Activated CD4-positive, alpha-beta memory T cell treated with anti-CD3 and anti-CD28 coated beads for 36 hours (primary cell): Measurements from ENCODE around the gene NME7. TPM values are rescaled to one million over a fixed set of nuclear protein-coding genes. Genes with fewer than 3 reads are reported as not detected.

Experiments used
- CTCF ChIA-PET: fragments of 350-600 bp; sonication (Branson Sonifier 250); formaldehyde crosslinking; loops from one replicate; lab custom pipeline; 2021; ENCODE audit warnings: antibody characterized with exemption, inconsistent platforms; lab: Charles Lee
- POLR2A ChIA-PET: fragments of 350-600 bp; sonication (Branson Sonifier 250); formaldehyde crosslinking; loops from one replicate; lab custom pipeline; 2021; ENCODE audit warnings: antibody characterized with exemption; lab: Charles Lee
- DNase-seq: peaks from one replicate; pipeline ENCODE4 v3.0.0-alpha.2; 2020
- H3K27ac Mint-ChIP-seq: one replicate; pipeline ENCODE4 v1.8.0; 2021; ENCODE audit warnings: mixed read lengths
- H3K27me3 Mint-ChIP-seq: one replicate; pipeline ENCODE4 v1.8.0; 2021; ENCODE audit warnings: mixed read lengths
- H3K36me3 Mint-ChIP-seq: one replicate; pipeline ENCODE4 v1.8.0; 2021; ENCODE audit warnings: mixed read lengths
- H3K4me1 Mint-ChIP-seq: one replicate; pipeline ENCODE4 v1.8.0; 2021; ENCODE audit warnings: low read depth, mixed read lengths
- H3K4me3 Mint-ChIP-seq: one replicate; pipeline ENCODE4 v1.8.0; 2021; ENCODE audit warnings: mild to moderate bottlenecking, mixed read lengths
- H3K9me3 Mint-ChIP-seq: one replicate; pipeline ENCODE4 v1.8.0; 2021; ENCODE audit warnings: mixed read lengths
- intact Hi-C: fragments of 100-400 bp; cut with micrococcal nuclease; formaldehyde crosslinking; loops from one replicate; pipeline ENCODE4 v1.15.1; 2023
- total RNA-seq, 2 experiments: library from RNA; stranded (reverse); gene quantifications; one replicate each; pipeline ENCODE4 v1.2.3, GENCODE V29; 2021

Gene NME7
- total RNA-seq, 2 experiments from 2014 or later = 12.9 to 15.9 TPM

GRCh38 chr1:169144941-169145626, 222.5 kb downstream of the NME7 start:
- no peaks in the 10 kb centered on the region for H3K4me1 Mint-ChIP-seq
- no peaks in the 10 kb centered on the region for H3K36me3 Mint-ChIP-seq
- no peaks in the 10 kb centered on the region for H3K27me3 Mint-ChIP-seq
- H3K4me3 Mint-ChIP-seq = no peak overlapping the region
- no peak overlapping the region for H3K27ac Mint-ChIP-seq
- intact Hi-C loops = no loop called here
- DNase-seq = no peak
- POLR2A ChIA-PET = no interaction called here
- no peaks in the 10 kb centered on the region for H3K9me3 Mint-ChIP-seq
- CTCF ChIA-PET = no interaction called here

- ChIA-PET CTCF (interaction anchor here (0.6 kb wide), 1 partner anchor 127 kb away, joined by 4 read pairs; no protein-coding TSS in a partner anchor), POLR2A (no interaction called here)
- Mint-ChIP-seq H3K4me3 (no peak overlapping the region), H3K36me3 (no peaks in the 10 kb centered on the region), H3K4me1 (peaks cover under 1% of the 10 kb centered on the region), H3K9me3 (no peaks in the 10 kb centered on the region), H3K27me3 (no peaks in the 10 kb centered on the region), H3K27ac (no peak overlapping the region)
- no peak for DNase-seq
- intact Hi-C loops = no loop called here
These were observed 223.6 kb downstream of the NME7 start for GRCh38 chr1:169143984-169144383.

- intact Hi-C loops = no loop called here
- H3K27me3 Mint-ChIP-seq = no peaks in the 10 kb centered on the region
- CTCF ChIA-PET = no interaction called here
These were observed 224.3 kb downstream of the NME7 start for GRCh38 chr1:169143346-169143745.

GRCh38 chr1:169142129-169142528, 225.5 kb downstream of the NME7 start:
- POLR2A ChIA-PET = no interaction called here
- H3K27ac Mint-ChIP-seq = no peak overlapping the region
- intact Hi-C loops = no loop called here
- DNase-seq = no peak
- peaks cover 4% of the 10 kb centered on the region for H3K4me1 Mint-ChIP-seq
- CTCF ChIA-PET = no interaction called here
- H3K36me3 Mint-ChIP-seq = no peaks in the 10 kb centered on the region
- H3K9me3 Mint-ChIP-seq = no peaks in the 10 kb centered on the region
- no peaks in the 10 kb centered on the region for H3K27me3 Mint-ChIP-seq
- H3K4me3 Mint-ChIP-seq = no peak overlapping the region

More at GRCh38 chr1:169143346-169143745, 224.3 kb downstream of the NME7 start:
- POLR2A ChIA-PET = no interaction called here
- no peak overlapping the region for H3K4me3 Mint-ChIP-seq
- no peaks in the 10 kb centered on the region for H3K36me3 Mint-ChIP-seq
- no peak overlapping the region for H3K27ac Mint-ChIP-seq
- peaks cover 4% of the 10 kb centered on the region for H3K4me1 Mint-ChIP-seq
- no peaks in the 10 kb centered on the region for H3K9me3 Mint-ChIP-seq
- no peak for DNase-seq

- Mint-ChIP-seq H3K9me3 (no peaks in the 10 kb centered on the region), H3K4me3 (no peak overlapping the region), H3K27me3 (no peaks in the 10 kb centered on the region), H3K36me3 (no peaks in the 10 kb centered on the region), H3K27ac (no peak overlapping the region), H3K4me1 (peaks cover 4% of the 10 kb centered on the region)
- ChIA-PET CTCF (no interaction called here), POLR2A (no interaction called here)
- no peak for DNase-seq
- intact Hi-C loops = no loop called here
These were observed 226.2 kb downstream of the NME7 start for GRCh38 chr1:169141356-169141755.

GRCh38 chr1:169138866-169139670, 228.5 kb downstream of the NME7 start:
- ChIA-PET CTCF (interaction anchor here (0.6 kb wide), 1 partner anchor 928 kb away, joined by 3 read pairs; no protein-coding TSS in a partner anchor), POLR2A (no interaction called here)
- Mint-ChIP-seq H3K9me3 (no peaks in the 10 kb centered on the region), H3K4me3 (no peak overlapping the region), H3K4me1 (peaks cover 4% of the 10 kb centered on the region), H3K36me3 (no peaks in the 10 kb centered on the region), H3K27ac (peak overlapping the region; percentile 14), H3K27me3 (no peaks in the 10 kb centered on the region)
- no peak for DNase-seq
- intact Hi-C loops = loop anchor here (1.0 to 10.0 kb wide), 7 partner anchors 24 to 794 kb away; partner anchors contain the start of genes ATP1B1, BLZF1, NME7 and SLC19A2

- Mint-ChIP-seq H3K27ac (no peak overlapping the region), H3K27me3 (no peaks in the 10 kb centered on the region), H3K9me3 (no peaks in the 10 kb centered on the region), H3K4me3 (no peak overlapping the region), H3K36me3 (no peaks in the 10 kb centered on the region), H3K4me1 (peaks cover 4% of the 10 kb centered on the region)
- intact Hi-C loops = loop anchor here (10.0 kb wide), 5 partner anchors 93 to 793 kb away; partner anchors contain the start of genes BLZF1, NME7 and SLC19A2
- POLR2A ChIA-PET = no interaction called here
- DNase-seq = no peak
- CTCF ChIA-PET = no interaction called here
These were observed 230.2 kb downstream of the NME7 start for GRCh38 chr1:169137357-169137756.

GRCh38 chr1:169133801-169134502, 233.6 kb downstream of the NME7 start:
- Mint-ChIP-seq H3K36me3 (no peaks in the 10 kb centered on the region), H3K27ac (no peak overlapping the region), H3K4me1 (peaks cover 5% of the 10 kb centered on the region), H3K9me3 (no peaks in the 10 kb centered on the region), H3K4me3 (no peak overlapping the region), H3K27me3 (no peaks in the 10 kb centered on the region)
- ChIA-PET CTCF (interaction anchor here (0.7 to 1.3 kb wide), 2 partner anchors 529 to 531 kb away, joined by 4 read pairs; no protein-coding TSS in a partner anchor), POLR2A (no interaction called here)
- DNase-seq = no peak
- intact Hi-C loops = loop anchor here (10.0 kb wide), 5 partner anchors 89 to 789 kb away; partner anchors contain the start of genes BLZF1, NME7 and SLC19A2

GRCh38 chr1:169133228-169133576, 234.4 kb downstream of the NME7 start:
- Mint-ChIP-seq H3K36me3 (no peaks in the 10 kb centered on the region), H3K27me3 (no peaks in the 10 kb centered on the region), H3K4me1 (peaks cover 8% of the 10 kb centered on the region), H3K9me3 (no peaks in the 10 kb centered on the region), H3K27ac (no peak overlapping the region), H3K4me3 (no peak overlapping the region)
- ChIA-PET POLR2A (no interaction called here), CTCF (interaction anchor here (0.7 to 1.3 kb wide), 3 partner anchors 215 to 530 kb away, joined by 4 read pairs; no protein-coding TSS in a partner anchor)
- intact Hi-C loops = loop anchor here (10.0 kb wide), 5 partner anchors 88 to 788 kb away; partner anchors contain the start of genes BLZF1, NME7 and SLC19A2
- no peak for DNase-seq

GRCh38 chr1:169132512-169133227, 234.9 kb downstream of the NME7 start:
- no peak for DNase-seq
- Mint-ChIP-seq H3K27me3 (no peaks in the 10 kb centered on the region), H3K9me3 (no peaks in the 10 kb centered on the region), H3K36me3 (no peaks in the 10 kb centered on the region), H3K27ac (no peak overlapping the region), H3K4me3 (no peak overlapping the region), H3K4me1 (peaks cover 10% of the 10 kb centered on the region)
- ChIA-PET POLR2A (no interaction called here), CTCF (interaction anchor here (0.7 to 1.3 kb wide), 3 partner anchors 215 to 529 kb away, joined by 4 read pairs; no protein-coding TSS in a partner anchor)
- intact Hi-C loops = loop anchor here (10.0 kb wide), 5 partner anchors 88 to 788 kb away; partner anchors contain the start of genes BLZF1, NME7 and SLC19A2

GRCh38 chr1:169130683-169131082, 236.9 kb downstream of the NME7 start:
- H3K36me3 Mint-ChIP-seq = no peaks in the 10 kb centered on the region
- intact Hi-C loops = loop anchor here (10.0 kb wide), 5 partner anchors 86 to 786 kb away; partner anchors contain the start of genes BLZF1, NME7 and SLC19A2
- peaks cover 10% of the 10 kb centered on the region for H3K4me1 Mint-ChIP-seq
- no peaks in the 10 kb centered on the region for H3K9me3 Mint-ChIP-seq
- no peak for DNase-seq
- H3K27ac Mint-ChIP-seq = no peak overlapping the region
- H3K4me3 Mint-ChIP-seq = no peak overlapping the region
- H3K27me3 Mint-ChIP-seq = no peaks in the 10 kb centered on the region
- ChIA-PET CTCF (no interaction called here), POLR2A (no interaction called here)
